Measurements from ENCODE around the gene KAZN.

The KAZN gene

DNA sequence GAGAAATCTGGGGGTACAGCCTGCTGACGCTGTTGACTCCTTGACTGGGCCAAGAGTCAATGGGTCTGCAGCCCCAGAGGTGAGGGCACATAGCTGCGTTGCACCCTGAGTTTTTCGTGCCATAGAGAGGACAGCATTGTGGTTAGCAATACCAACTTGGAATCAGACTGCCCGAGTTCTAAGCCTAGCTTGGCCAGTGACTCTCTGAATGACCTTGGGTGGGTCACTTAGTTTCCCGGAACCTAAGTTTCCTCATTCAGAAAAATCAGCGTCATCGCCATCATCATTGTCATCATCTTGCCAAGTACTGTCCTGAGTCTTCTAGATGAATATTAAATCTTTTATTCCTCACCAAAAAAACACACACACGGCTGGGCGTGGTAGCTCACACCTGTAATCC, 403.8 kb downstream of the KAZN start:
- H3K4me3 ChIP-seq (ENCODE audit: low read depth, low read length): no peak overlapping the region
- no peak for TF ChIP-seq CTCF (IDR thresholded peaks at IDR 0.05; ENCODE audit: borderline replicate concordance, insufficient read depth, low read depth, low read length)

DNA sequence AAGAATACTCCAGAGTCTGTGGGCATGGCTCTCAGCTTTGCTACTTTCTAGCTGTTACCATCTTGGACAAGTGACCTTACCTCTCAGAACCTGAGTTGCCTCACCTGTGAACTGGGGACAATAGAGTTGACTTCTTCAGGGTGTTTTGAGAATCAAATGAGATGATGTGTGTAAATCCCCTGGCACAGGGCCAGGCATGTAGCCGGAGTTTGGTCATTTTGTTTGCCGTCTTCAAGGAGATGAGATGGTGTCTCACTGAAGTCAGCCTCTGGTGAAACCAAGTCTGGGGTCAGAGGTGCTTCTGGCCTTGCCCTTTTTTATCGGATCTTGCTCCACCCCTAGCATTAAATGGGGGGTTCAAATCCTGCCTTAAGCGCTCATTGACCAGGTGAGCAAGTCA, 405.9 kb downstream of the KAZN start:
- H3K4me3 ChIP-seq (ENCODE audit: low read depth, low read length): no peak overlapping the region
- TF ChIP-seq CTCF (IDR thresholded peaks at IDR 0.05; ENCODE audit: borderline replicate concordance, insufficient read depth, low read depth, low read length): no peak

- TF ChIP-seq CTCF (IDR thresholded peaks at IDR 0.05; ENCODE audit: borderline replicate concordance, insufficient read depth, low read depth, low read length): no peak
- no peak overlapping the region for H3K4me3 ChIP-seq (ENCODE audit: low read depth, low read length)
These were observed 406.6 kb downstream of the KAZN start for GRCh38 chr1:15005116-15005515.

- TF ChIP-seq CTCF (IDR thresholded peaks at IDR 0.05; ENCODE audit: borderline replicate concordance, insufficient read depth, low read depth, low read length): no peak
- H3K4me3 ChIP-seq (ENCODE audit: low read depth, low read length): no peak overlapping the region
These were observed 408.9 kb downstream of the KAZN start for GRCh38 chr1:15007368-15007767.

DNA sequence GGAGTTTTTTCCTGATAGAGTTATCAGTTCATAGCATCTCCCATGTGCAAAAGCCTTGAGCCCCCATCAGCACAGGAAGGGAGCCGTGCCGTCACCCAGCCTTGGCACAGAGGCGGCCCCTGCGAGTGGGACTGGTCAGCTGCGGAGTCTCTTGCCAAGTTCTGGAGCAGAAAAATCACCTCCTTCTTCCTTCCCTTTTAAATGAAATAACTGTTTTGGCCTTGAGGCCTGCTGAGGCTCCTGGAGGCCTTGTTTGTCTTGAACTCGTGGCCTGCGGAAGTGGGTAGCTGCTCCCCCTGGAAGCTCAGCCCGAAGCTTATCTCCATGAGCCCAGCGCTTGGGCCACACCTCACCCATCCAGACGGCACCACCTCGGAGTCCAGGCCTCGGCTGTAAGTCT, 409.4 kb downstream of the KAZN start:
- TF ChIP-seq CTCF (IDR thresholded peaks at IDR 0.05; ENCODE audit: borderline replicate concordance, insufficient read depth, low read depth, low read length): no peak

DNA sequence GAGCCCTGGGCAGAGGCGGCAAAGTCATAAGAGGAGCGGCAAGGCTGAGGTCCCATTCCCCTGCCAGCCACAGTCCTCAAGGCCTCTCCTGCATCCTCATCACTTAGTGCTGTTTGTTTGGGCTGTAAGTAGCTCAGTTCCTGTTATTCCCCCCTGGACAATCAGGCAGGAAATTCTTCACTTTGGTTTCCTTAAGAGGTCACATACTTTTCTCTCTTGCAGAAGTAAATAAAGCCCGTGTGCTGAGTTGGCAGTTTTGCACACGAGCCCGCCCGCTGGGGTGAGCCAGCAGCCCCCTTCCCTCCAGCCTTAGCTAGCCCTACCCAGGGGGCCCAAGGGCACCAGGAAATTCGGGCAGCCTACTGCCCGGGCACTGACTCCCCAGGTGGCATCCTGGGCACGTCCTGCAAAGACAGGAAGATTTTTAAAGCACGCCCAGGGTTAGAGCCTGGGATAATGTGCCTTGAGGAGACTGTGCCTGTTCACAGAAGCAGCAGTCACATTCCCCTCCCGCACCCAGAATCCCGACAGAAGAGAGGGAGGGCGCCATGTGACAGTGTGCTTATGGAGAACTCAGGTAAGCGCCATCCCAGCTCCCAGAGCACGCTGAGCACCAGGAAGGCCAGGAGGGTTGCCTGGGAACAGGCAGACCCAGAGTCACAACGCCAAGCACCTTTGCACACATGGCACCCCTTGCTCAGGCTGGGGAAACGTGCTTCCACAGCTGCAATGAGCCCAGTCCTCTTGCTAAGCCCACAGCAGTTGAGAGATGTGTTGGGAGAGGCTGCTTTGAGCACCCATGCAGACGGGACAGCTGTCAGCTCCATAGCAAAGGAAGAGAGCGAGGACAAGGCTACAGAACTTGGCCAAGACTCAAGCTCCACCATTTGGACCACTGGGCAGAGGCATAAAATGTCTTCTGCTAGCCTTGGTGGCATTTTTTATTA, 410.6 kb downstream of the KAZN start:
- H3K4me3 ChIP-seq (ENCODE audit: low read depth, low read length): no peak overlapping the region
- TF ChIP-seq CTCF (IDR thresholded peaks at IDR 0.05; ENCODE audit: borderline replicate concordance, insufficient read depth, low read depth, low read length): no peak

More for the DNA sequence above, 409.4 kb downstream of the KAZN start:
- no peak overlapping the region for H3K4me3 ChIP-seq (ENCODE audit: low read depth, low read length)

- H3K4me3 ChIP-seq (ENCODE audit: low read depth, low read length): no peak overlapping the region
- no peak for TF ChIP-seq CTCF (IDR thresholded peaks at IDR 0.05; ENCODE audit: borderline replicate concordance, insufficient read depth, low read depth, low read length)
These were observed 412.7 kb downstream of the KAZN start for GRCh38 chr1:15011160-15011559.
